GM21367 (cell line): ENCODE results near the gene PRAMEF20.

Experiments
- ATAC-seq: cut with Tn5 transposase; IDR thresholded peaks from one replicate; pipeline ENCODE4 v1.9.1; 2021; ENCODE audit not compliant: unreplicated experiment

PRAMEF20 gene

DNA sequence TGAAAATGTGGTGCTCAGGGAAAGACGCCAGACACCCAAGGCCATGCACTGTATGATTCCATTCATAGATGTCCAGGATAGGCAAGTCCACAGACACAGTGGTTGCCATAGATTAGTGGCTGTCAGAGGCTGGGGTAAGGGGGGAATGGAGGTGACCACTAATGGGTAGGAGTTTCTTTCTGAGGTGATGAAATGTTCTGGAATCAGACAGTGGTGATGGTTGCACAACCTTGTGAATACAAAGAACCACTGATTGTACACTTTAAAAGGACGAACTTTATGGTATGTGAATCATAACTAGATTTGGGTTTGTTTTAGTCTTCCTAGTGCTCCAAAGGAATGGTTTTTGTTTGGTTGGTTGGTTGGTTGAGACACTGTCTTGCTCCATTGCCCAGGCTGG, 51.7 kb downstream of the PRAMEF20 start:
- ATAC-seq = no peak

DNA sequence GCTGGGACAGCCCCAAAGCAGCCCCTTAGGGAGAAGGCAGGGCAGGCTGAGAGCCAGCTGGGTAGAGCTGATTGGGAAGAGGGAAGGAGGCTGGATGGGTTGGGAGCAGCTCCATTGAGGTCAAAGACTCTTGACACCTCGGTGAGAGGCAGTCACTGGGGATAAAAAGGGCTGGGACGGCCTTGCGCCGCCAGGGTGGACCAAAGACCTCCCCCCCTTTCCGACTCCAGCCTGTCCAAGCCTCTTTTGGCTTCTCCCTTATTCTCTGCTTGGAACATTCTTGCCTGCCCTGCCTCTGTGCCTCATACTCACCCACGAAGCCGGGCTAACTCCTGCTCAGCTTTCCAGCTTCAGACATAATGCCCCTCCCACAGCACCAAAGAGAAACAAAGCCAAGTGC, 52.4 kb downstream of the PRAMEF20 start:
- ATAC-seq = no peak

DNA sequence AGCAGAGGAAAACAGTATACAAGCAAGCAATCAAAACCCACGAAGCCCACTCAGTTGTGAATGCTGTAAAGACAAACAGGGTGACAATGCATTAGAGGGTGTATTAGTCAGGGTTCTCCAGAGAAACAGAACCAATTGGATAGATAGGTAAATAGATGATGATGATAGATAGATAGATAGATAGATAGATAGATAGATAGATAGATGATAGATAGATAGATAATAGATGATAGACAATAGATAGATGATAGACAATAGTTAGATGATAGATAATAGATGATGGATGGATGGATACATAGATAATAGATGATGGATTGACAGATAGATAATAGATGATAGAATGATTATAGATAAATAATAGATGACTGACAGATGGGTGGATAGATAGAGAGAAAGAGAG, 55.3 kb downstream of the PRAMEF20 start:
- no peak for ATAC-seq

DNA sequence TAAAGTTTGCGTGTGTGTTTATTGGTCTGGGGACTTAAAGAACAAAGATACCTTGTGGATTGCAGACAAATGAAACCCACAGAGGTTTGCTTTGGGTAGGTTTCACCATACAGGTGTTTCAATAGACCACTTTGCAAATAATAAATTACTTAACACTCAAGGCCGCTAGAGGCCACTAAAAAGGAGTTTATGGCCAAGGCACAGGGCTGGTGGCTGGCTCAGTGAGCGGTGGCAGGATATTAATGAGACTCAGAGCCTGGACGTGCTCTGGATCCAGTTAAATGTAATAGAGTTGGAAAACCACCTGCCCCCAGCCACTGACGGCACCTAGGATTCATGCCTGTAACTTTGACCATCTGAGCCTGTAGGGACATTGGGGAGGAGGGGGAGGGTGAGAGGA, 59.1 kb downstream of the PRAMEF20 start:
- ATAC-seq = no peak
